Regular cardiac myocyte (primary cell): ENCODE data around the gene EVL. TPM values are rescaled to one million over a fixed set of nuclear protein-coding genes. Genes with fewer than 3 reads are reported as not detected.

Experiments
- total RNA-seq: library from RNA; depleted of rRNA; stranded (reverse); fragments of >200 nt; gene quantifications from 2 replicates; pipeline ENCODE4 v1.2.3, GENCODE V29; 2014

The EVL gene, protein sequence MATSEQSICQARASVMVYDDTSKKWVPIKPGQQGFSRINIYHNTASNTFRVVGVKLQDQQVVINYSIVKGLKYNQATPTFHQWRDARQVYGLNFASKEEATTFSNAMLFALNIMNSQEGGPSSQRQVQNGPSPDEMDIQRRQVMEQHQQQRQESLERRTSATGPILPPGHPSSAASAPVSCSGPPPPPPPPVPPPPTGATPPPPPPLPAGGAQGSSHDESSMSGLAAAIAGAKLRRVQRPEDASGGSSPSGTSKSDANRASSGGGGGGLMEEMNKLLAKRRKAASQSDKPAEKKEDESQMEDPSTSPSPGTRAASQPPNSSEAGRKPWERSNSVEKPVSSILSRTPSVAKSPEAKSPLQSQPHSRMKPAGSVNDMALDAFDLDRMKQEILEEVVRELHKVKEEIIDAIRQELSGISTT
- total RNA-seq, result 5.0 and 13.2 TPM in 2 replicates

DNA sequence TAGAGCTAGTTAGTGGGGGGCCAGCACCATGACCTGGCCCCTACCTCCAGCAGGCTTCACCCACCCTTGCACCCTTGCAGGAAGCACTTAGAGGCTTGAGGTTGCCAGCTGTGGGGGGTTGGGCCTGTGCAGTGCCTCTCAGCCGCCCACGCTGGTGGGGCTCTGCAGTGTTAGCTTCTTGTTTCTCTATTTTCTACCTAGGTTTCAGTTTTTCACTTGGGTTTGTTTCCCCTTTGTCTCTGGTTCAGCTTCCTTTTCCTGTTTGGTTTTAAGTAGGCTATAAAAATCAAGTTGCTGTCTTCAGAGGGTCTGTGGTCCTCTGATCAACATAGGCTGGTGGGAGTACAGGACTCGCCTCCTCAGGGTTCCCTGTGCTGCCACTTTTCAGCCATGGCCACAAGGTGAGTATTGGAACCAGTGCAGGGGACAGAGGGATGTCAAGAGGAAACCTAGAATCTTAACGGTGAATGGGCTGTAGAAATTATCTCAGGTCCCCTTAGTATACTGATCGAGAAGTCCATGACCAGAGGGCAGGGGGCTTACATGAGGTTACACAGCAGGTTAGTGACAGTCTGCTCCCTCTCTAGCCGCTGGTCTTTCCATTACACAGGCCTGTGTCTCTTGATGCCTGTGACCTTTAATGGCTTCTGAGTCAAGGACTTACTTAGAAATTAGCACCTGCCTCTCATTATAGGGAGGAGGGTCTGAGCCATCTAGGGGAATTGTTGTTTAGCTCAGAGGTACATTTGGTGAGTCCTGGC, at the start of gene EVL:
TSS of gene EVL (plus strand) at position 312 of the 761 bp plus-strand sequence. CDS start at position 391, 79 bp downstream.

GRCh38 chr14:100159094-100159864, 94.1 kb downstream of the EVL start, which contains the start of gene DEGS2:
Gene DEGS2, minus strand, starts transcription at chr14:100159645. Its CDS starts 58 bp downstream, at chr14:100159587.

Other genes starting within 250 kb of the EVL start
- gene DEGS2, start 94.2 kb downstream of the EVL start, total RNA-seq, result under 0.01 and 0.28 TPM in 2 replicates
- 37.8 and 39.7 TPM in 2 replicates for gene YY1, start 173.7 kb downstream of the EVL start, total RNA-seq
- 6.3 and 24.2 TPM in 2 replicates for gene SLC25A29, start 241.0 kb downstream of the EVL start, total RNA-seq